ENCODE data around the gene RNU1-4.
"Not testable (repeated sequence)": the region's sequence is repeated elsewhere in the genome, so short reads cannot be mapped to it uniquely, and the experiment has no call there.

RNU1-4 gene

DNA sequence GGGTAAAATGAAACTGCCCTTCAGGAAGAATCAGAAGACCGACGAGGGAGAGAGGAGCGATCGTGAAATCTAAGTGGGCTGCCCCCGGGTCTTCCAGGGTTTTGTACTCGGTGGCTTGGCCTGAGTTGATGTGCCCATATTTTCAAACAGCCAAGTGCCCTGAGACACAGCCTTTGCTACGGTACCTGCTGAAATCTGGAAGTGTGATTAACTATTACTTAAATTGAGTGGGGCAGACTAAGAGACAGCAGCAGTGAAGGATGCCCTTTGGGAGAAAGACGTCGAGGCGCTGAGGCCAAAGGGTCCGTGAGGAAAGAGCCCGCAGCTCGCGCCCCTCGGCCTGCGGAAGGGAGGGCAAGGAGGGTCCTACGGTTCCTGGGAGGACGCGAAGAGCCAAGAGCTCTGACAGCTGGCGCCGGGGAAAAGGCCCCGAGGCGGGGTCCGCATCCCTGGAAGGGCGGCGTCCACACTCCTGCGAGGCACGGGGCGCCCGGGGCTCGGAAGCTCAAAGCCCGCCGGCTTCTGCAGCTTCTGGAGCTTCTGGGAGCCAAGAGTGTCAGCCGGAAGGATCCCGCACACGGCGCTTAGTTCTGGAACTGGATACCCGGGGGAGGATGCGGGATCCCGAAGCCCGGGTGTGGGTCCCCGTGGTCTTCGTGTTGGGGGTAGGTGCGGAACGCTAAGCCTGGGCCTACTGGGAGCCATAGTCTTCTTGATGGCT lies 15.4 kb upstream of the RNU1-4 start:
- no peaks in the 10 kb centered on the region for H3K36me3 ChIP-seq (ENCODE audit: insufficient read depth, low read length)
- H3K27ac ChIP-seq (ENCODE audit: low read depth, low read length): no peak overlapping the region
- H3K9me3 ChIP-seq (ENCODE audit: low read length): no peaks in the 10 kb centered on the region
- H3K27me3 ChIP-seq (ENCODE audit: control insufficient read depth in 1 of 2, insufficient read depth in 2 of 2, low read length in 2 of 2): no peaks in the 10 kb centered on the region
- H3K9ac ChIP-seq (ENCODE audit: low read length): no peak overlapping the region
- H3K4me3 ChIP-seq (ENCODE audit: low read depth in 1 of 2, low read length in 2 of 2): no peak overlapping the region
- H3K4me1 ChIP-seq (ENCODE audit: insufficient read depth, low read length): no peaks in the 10 kb centered on the region

DNA sequence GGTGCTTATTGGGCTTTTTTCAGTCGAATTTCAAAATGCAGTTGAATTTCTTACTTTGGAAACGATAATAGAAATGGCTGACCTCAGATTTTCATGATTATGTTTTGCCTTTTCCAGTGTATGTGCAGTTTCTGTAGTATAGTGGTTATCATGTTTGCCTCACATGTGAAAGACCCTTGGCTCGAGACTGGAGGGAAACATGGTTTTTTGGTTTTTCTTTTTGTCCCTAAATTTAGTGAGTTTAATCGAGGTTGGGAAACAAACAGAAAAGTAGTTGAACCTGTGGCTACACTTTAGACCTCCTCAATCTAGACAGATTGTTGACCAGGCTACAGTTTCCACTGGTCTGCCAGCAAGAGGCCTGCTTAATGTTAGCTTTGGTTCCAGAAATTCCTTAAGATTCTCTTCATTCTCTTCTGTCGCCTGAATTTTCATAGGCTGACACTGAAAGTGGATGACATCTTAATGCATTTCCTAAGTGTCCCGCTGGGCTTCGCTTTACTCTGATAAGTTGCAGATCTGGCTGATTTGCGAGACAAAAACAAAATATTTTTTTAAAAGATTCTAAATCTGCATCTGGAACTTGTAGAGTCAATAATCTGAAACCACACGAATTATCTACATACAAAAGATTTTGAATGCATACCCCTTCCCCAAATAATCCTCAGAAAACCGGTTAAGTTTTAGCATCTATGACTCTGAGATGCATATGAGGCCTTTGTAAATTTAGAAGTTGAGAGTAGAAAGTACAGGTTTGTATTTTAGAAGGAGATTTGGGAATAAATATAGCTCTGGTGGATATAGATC lies 14.7 kb upstream of the RNU1-4 start:
- H3K27ac ChIP-seq (ENCODE audit: low read depth, low read length); H3K9ac ChIP-seq (ENCODE audit: low read length); H3K4me3 ChIP-seq (ENCODE audit: low read depth in 1 of 2, low read length in 2 of 2); H3K4me1 ChIP-seq (ENCODE audit: insufficient read depth, low read length); H3K36me3 ChIP-seq (ENCODE audit: insufficient read depth, low read length); H3K9me3 ChIP-seq (ENCODE audit: low read length); H3K27me3 ChIP-seq (ENCODE audit: control insufficient read depth in 1 of 2, insufficient read depth in 2 of 2, low read length in 2 of 2): not testable (repeated sequence)

DNA sequence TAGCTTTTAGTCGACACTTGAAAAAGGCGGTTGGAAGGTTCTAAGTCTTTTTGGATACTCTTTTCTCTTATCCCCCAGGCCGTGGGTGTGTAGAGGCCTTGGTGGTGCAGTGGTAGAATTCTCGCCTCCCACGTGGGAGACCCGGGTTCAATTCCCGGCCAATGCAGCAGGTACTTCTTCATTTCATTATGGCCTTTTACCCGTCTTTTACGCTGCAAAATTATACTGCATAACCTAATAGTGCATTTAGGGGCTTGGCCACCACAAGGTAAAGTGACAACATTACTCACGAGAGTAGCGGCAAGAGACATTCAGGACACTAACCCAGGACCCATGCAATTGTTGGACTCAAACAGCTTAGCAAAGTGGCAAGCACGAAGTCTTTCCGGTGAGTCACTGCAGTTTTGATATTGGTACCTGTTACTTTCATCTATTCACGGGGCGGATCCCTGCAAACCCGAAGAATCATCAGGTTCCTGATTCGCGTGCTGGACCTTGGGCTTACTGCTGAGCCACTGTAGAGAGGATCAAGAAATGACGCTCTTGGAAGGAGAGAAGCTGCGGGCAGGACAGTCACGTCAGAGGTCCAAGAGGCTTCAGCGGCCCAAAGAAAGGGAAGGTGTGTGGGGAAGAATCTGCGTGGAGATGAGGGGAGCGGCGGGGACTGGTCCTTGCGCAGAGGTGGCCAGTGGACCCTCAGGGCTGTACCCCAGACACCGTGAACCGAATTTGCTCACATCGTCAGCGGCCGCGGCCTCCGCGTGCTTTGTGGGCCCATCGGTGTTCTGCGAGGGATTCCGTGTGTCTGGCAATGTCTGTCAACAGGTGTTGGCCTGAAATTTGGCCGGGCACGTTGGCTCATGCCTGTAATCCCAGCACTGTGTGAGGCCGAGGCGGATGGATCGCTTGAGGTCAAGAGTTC lies 12.9 kb upstream of the RNU1-4 start:
- H3K36me3 ChIP-seq (ENCODE audit: insufficient read depth, low read length): no peaks in the 10 kb centered on the region
- no peak overlapping the region for H3K4me3 ChIP-seq (ENCODE audit: low read depth in 1 of 2, low read length in 2 of 2)
- no peak overlapping the region for H3K27ac ChIP-seq (ENCODE audit: low read depth, low read length)
- no peaks in the 10 kb centered on the region for H3K4me1 ChIP-seq (ENCODE audit: insufficient read depth, low read length)
- H3K9ac ChIP-seq (ENCODE audit: low read length): no peak overlapping the region
- no peaks in the 10 kb centered on the region for H3K27me3 ChIP-seq (ENCODE audit: control insufficient read depth in 1 of 2, insufficient read depth in 2 of 2, low read length in 2 of 2)
- H3K9me3 ChIP-seq (ENCODE audit: low read length): no peaks in the 10 kb centered on the region

DNA sequence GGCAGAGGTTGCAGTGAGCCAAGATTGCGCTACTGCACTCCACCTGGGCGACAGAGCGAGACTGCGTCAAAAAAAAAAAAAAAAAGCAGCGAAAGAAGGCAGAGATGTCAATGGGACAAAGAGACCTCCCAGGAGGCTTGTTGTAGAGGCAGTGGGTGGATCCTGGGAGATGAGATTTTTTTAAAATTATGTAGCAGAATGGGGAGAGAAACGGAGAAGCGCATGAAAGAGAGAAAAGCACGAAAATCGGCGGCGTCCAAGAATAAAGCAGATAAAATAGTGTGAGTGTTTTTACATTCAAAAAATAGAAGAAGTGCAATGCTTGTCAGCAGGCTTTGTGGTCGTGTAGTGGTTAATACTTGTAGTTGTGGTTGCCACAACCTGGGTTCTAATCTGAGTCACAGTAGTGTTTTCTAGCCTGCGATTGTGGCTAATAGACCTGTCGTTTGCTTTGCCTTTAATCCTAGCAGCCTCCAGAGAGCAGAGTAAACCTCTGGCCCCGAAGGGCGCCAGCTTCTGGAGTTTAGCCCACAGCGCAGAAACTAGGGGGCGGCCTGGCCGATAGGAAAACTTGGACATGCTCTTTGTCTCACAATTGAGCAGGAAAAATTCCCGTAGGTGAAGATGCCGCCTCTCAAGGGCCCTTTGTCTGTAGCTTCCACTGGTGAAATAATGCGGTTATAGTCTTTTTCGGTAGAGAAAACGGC lies 11.9 kb upstream of the RNU1-4 start:
- H3K9me3 ChIP-seq (ENCODE audit: low read length); H3K4me3 ChIP-seq (ENCODE audit: low read depth in 1 of 2, low read length in 2 of 2); H3K27me3 ChIP-seq (ENCODE audit: control insufficient read depth in 1 of 2, insufficient read depth in 2 of 2, low read length in 2 of 2); H3K36me3 ChIP-seq (ENCODE audit: insufficient read depth, low read length); H3K9ac ChIP-seq (ENCODE audit: low read length); H3K27ac ChIP-seq (ENCODE audit: low read depth, low read length); H3K4me1 ChIP-seq (ENCODE audit: insufficient read depth, low read length): not testable (repeated sequence)

DNA sequence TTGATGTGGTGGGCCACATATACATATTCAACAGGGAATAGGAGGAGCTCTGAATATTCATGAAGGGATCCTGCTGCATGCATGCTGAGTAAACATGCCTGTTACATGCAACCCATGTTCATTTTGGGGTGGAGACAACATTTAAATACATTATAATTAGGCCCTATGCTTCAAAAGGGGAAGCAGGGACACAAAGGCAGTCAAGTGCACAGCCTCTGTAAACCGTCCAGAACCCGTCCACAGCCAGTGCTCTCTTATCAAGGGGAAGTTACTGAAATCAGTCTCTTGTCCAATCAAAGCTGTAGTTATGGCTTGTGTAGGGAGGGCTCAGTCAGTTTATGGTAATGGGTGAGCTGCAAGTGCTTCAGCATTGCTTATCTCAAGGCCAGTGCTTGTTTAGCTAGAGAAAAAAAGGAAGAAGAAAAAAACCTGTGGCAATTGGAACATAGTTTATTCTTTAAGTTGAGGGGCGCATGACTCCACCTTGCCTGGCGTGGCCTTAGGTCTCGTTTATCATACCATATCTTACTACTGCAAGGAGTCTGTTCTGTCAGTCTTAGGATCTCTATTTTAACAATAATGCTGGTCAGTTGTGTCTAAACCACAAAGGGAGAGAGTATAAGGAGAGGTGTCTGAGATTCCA lies 7.9 kb upstream of the RNU1-4 start:
- not testable (repeated sequence) for H3K9ac ChIP-seq (ENCODE audit: low read length); H3K4me1 ChIP-seq (ENCODE audit: insufficient read depth, low read length); H3K27ac ChIP-seq (ENCODE audit: low read depth, low read length); H3K4me3 ChIP-seq (ENCODE audit: low read depth in 1 of 2, low read length in 2 of 2); H3K36me3 ChIP-seq (ENCODE audit: insufficient read depth, low read length); H3K27me3 ChIP-seq (ENCODE audit: control insufficient read depth in 1 of 2, insufficient read depth in 2 of 2, low read length in 2 of 2); H3K9me3 ChIP-seq (ENCODE audit: low read length)

DNA sequence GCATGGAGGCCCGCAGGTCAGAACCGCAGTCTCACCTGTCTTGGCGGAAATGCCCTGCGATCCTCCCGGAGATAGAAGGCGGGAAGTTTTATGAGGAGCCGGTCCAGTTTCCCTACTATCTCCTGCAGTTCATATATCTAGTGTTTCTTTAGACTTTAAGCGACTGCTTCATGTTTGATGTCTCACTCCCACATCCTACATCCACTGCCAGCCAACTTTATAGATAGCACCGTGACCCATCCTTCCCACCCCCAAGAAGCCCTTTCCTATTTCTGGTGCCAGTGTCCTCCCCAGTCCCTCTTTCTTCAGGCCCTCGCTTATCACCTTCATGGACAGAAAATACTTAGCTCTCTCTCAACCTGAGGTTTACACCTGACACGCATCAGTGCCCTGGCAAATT lies 914 bp downstream of the RNU1-4 start:
- H3K36me3 ChIP-seq (ENCODE audit: insufficient read depth, low read length); H3K4me1 ChIP-seq (ENCODE audit: insufficient read depth, low read length); H3K4me3 ChIP-seq (ENCODE audit: low read depth in 1 of 2, low read length in 2 of 2); H3K9ac ChIP-seq (ENCODE audit: low read length); H3K9me3 ChIP-seq (ENCODE audit: low read length); H3K27ac ChIP-seq (ENCODE audit: low read depth, low read length); H3K27me3 ChIP-seq (ENCODE audit: control insufficient read depth in 1 of 2, insufficient read depth in 2 of 2, low read length in 2 of 2): not testable (repeated sequence)

DNA sequence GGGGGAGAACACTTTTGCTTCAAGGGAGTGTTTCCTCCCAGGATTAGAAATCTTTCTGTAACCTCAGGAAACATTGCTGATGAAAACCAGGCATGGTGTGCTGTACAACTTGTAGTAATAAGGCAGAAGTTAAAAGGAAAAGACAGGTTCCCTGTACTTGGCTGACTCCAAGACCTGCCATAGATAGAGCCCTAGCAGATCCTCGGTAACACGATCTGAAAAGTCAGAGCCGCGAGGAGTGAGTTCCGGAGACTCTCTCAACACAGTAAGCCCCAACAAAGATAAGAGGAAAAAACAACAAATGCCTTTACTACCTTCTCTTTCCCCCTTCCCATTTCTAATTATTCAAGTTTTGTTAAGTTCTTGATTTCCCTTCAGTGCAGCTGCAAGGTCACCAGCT lies 7.3 kb downstream of the RNU1-4 start:
- H3K27me3 ChIP-seq (ENCODE audit: control insufficient read depth in 1 of 2, insufficient read depth in 2 of 2, low read length in 2 of 2); H3K9me3 ChIP-seq (ENCODE audit: low read length); H3K9ac ChIP-seq (ENCODE audit: low read length); H3K4me1 ChIP-seq (ENCODE audit: insufficient read depth, low read length); H3K27ac ChIP-seq (ENCODE audit: low read depth, low read length); H3K4me3 ChIP-seq (ENCODE audit: low read depth in 1 of 2, low read length in 2 of 2); H3K36me3 ChIP-seq (ENCODE audit: insufficient read depth, low read length): not testable (repeated sequence)

DNA sequence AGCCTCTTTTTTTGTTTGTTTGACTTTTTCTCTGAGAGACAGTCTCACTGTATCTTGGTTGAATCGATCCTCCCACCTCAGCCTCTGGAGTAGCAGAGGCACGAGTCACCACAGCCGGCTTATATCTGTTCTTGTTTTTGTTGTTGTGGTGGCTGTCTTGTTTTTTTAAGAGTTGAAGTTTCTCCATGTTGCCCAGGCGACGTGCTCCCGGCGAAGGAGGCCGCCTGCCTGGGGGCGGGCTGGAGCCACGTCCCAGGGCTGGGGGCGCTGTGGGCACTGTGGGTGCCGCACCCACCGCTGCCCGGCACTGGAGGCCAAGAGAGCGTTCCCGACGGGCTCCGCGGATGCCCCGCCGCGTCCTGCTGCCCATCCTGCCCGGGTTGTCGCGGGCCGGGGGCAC lies 8.4 kb downstream of the RNU1-4 start:
- not testable (repeated sequence) for H3K27me3 ChIP-seq (ENCODE audit: control insufficient read depth in 1 of 2, insufficient read depth in 2 of 2, low read length in 2 of 2); H3K27ac ChIP-seq (ENCODE audit: low read depth, low read length); H3K4me1 ChIP-seq (ENCODE audit: insufficient read depth, low read length); H3K36me3 ChIP-seq (ENCODE audit: insufficient read depth, low read length); H3K4me3 ChIP-seq (ENCODE audit: low read depth in 1 of 2, low read length in 2 of 2); H3K9me3 ChIP-seq (ENCODE audit: low read length); H3K9ac ChIP-seq (ENCODE audit: low read length)

DNA sequence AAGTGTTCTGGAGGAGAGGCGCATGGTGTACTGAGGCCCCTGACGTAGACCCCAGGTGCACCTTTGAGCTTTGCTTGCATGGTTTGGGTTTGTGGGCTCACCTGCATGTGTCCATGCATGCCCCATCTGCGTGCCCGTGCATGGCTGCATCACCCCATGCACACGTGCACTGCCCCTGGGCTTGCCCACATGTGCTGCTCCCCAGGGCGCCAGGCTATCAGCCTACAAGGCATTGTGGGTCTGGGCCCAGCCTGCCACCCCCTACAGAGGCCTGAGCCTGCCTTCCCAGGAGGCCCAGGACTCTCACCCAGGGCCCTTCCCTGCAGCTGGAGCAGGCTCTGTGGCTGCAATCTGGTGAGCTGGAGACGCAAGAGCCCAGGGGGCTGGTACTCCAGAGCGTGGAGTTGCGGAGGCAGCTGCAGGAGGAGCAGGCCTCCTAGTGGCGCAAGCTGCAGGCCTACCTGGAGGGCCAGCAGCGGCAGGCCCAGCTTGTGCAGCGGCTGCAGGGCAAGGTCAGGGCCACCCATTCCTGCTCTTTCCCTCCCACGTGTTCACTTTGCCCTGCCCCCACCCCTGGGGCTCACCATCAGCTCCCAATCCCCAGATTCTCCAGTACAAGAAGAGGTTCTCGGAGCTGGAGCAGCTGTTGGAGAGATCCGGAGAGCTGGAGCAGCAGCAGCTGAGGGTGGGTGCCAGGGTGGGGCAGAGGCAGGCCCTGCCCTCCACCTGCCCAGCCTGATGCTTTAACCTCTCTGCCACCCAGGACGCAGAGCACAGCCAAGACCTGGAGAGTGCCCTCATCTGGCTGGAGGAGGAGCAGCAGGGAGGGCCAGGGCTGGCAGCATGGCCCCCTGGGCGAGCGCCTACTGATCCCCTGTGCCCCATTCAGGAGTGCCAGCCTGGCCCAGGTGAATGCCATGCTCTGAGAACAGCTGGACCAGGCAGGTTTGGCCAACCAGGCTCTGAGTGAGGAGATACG lies 9.9 kb downstream of the RNU1-4 start:
- not testable (repeated sequence) for H3K27ac ChIP-seq (ENCODE audit: low read depth, low read length)

DNA sequence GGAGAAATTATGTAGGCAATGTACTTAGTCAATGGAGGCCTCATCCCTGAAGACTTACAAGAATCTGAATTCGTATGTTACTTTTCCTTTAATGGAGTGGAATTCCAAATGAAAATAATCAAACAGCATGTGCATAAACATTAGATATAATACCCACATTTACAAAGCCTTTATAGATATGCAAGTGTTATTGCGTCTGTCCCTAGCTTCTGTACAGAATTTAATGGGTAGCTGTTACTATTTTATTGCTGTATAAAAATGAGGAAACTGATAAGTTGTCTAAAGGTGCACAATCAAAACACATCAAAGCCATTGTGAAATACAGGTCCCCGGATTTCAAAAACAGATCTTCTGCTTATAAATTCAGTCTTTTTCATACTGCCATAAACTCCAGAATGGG lies 12.5 kb downstream of the RNU1-4 start:
- not testable (repeated sequence) for H3K4me3 ChIP-seq (ENCODE audit: low read depth in 1 of 2, low read length in 2 of 2); H3K27me3 ChIP-seq (ENCODE audit: control insufficient read depth in 1 of 2, insufficient read depth in 2 of 2, low read length in 2 of 2); H3K36me3 ChIP-seq (ENCODE audit: insufficient read depth, low read length); H3K4me1 ChIP-seq (ENCODE audit: insufficient read depth, low read length); H3K9me3 ChIP-seq (ENCODE audit: low read length); H3K27ac ChIP-seq (ENCODE audit: low read depth, low read length); H3K9ac ChIP-seq (ENCODE audit: low read length)

More for the DNA sequence above, 9.9 kb downstream of the RNU1-4 start:
- H3K4me3 ChIP-seq (ENCODE audit: low read depth in 1 of 2, low read length in 2 of 2); H3K9me3 ChIP-seq (ENCODE audit: low read length); H3K9ac ChIP-seq (ENCODE audit: low read length); H3K27me3 ChIP-seq (ENCODE audit: control insufficient read depth in 1 of 2, insufficient read depth in 2 of 2, low read length in 2 of 2); H3K4me1 ChIP-seq (ENCODE audit: insufficient read depth, low read length); H3K36me3 ChIP-seq (ENCODE audit: insufficient read depth, low read length): not testable (repeated sequence)
